COLO668 (cell line): Measurements from ENCODE around the gene CADPS2.

ENCODE experiments used
- DNase-seq: peaks from one replicate; lab custom pipeline; 2025; ENCODE audit not compliant: unreplicated experiment; lab: John Stamatoyannopoulos, UW

CADPS2 gene

GRCh38 chr7:122886357-122887081 lies at the start of gene CADPS2:
CADPS2 (minus strand) TSS chr7:122886460; CDS start chr7:122886337, 123 bp downstream.
- DNase-seq: peak; percentile 95

- DNase-seq: no peak
These were observed 49.4 kb upstream of the CADPS2 start for GRCh38 chr7:122935620-122936019.

- no peak for DNase-seq
These were observed 33.5 kb upstream of the CADPS2 start for GRCh38 chr7:122919643-122920181.

DNA sequence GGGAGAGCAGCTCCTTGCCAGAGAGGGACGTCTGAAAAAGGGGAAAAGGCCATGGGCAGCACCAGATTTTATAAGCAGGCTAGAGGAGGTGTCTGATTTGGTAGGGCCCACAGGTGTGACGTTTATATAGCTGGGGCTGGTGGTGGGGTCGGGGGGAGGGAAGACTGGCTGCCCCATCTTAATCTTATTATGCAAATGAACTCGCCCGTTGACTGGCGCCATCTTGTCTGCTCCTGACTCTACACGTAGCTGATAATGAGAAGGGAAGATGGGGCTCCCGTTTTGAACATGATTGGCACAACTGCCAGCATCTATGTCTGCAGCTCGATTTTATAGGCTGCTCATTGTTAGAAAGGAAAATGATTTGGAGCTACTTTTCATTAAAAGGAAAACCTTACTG lies 28.6 kb upstream of the CADPS2 start:
- DNase-seq: no peak

DNA sequence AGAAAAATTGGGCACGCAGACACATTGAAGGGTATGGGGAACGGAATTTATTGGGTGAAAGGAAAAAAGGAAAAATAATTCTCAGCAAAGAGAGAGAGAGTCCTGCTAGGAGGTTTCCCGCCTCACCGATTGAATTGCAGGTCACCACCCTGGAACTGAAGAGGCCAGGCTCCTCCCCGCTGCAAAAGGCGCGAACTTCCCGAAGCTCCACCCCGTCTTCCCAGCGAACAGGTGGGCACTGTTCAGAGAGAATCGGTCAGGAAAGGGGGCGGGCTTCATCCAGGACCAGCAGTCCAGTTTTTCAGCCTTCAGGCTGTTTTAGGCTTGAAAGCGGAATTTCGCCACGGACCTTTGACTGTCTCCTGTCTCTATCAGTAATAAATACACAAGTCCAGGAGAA lies 27.3 kb upstream of the CADPS2 start:
- no peak for DNase-seq

GRCh38 chr7:122902751-122903495 lies 16.7 kb upstream of the CADPS2 start:
- no peak for DNase-seq

- DNase-seq: no peak
These were observed 15.0 kb upstream of the CADPS2 start for GRCh38 chr7:122901250-122901649.

DNA sequence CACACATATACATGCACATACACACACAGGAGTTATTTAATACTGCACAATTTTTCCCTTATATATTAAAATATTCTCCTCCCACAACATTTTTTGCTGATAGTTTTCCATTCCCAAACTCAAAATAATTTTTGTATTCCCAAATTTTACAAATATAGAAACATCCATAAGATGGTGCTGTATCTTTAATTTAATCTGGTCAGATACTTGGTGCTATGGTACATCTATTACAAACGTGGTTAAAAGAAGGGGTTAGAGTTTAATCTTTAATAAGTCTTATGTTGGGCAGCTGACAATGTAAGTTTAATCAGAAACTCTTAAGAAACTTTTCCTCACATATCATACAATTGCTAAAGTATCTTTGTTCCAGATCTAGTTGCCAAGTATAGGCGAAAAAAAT lies 10.2 kb upstream of the CADPS2 start:
- DNase-seq: no peak

DNA sequence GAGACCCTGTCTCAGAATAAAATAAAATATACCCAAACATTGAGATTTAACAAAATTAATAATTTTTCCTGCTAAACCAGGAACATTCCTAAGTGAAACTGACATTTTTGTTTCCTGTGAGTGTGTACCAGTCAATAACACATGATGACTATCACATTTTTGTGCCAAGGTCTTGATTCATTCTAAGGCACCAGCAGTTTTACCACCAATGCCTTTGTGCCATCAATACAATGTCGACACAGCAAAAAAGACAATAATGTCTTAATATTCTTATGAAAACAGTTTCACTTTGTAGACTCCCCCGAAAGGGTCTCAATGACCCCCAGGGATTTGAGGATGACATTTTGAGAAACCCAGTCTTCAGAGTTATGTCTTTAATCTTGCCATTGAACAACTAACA lies 7.2 kb upstream of the CADPS2 start:
- DNase-seq: no peak

- DNase-seq: no peak
These were observed 2.9 kb upstream of the CADPS2 start for GRCh38 chr7:122889116-122889515.

GRCh38 chr7:122887848-122888247 lies 1.6 kb upstream of the CADPS2 start:
- no peak for DNase-seq

DNA sequence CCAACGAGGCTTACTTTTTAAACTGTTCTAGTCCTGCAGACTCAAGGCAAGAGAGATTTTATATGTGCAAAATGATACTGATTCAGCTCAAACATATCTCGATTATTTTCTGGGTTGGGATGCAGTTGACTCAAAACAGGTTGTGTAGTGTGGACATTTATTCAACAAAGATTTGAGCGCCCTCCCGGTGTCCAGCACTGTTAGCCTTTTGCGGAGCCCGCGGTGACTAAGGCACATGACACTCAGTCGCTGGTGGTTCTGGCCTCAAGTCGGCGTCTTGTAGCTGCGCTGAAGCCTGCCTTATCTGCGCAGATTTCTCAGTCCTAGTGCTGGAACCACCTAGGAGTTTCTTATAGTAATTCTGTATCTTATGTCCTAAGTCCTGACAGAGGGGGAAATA lies 938 bp upstream of the CADPS2 start:
- peak; percentile 63 for DNase-seq

GRCh38 chr7:122885583-122886356 lies 490 bp downstream of the CADPS2 start:
- peak; percentile 73 for DNase-seq

DNA sequence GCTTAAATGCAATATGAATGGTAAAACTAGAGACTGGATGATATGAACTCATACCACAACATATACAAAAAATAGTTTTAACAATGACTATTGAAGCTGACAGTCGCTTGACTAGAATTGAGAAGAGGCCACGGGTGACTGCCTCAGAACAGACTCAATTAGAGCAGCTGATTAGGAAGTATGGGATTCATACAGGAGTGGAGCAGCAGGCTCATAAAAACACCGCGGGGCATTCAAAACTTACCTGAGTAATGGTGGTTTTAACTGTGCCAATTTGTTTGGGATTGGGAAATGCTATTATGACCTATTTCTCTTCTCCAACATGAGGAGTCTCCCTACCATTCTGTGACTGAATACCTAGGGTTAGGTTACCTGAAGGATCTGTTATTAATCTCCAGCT lies 2.1 kb downstream of the CADPS2 start:
- DNase-seq: peak; percentile 64

GRCh38 chr7:122883049-122883680 lies 3.1 kb downstream of the CADPS2 start:
- no peak for DNase-seq

GRCh38 chr7:122881324-122881723 lies 4.9 kb downstream of the CADPS2 start:
- DNase-seq: no peak

GRCh38 chr7:122869260-122869659 lies 17.0 kb downstream of the CADPS2 start:
- DNase-seq: no peak

DNA sequence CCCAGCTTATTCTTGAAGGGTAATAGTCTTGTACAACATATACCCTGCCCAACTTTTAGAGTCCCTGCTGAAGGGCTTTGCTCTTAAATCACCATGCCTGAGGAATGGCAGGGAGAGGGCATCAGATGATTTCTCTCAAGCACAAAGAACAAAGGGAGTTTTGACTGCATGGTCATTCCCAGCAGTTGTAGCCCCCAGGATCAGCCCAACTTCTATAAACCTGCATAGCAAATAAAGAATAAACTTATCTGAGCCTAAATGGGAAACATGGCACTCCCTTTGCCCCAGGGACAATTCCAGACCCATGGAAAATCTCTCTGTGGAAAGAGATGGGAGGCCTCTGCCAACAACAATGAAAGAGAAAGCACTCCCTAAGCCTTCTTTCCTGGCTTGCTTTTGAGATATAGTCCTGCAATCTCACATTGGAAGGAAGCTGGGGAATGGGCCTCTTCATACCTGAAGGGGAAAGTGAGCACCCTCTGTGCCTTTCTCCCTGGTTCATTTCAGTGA lies 18.7 kb downstream of the CADPS2 start:
- no peak for DNase-seq

GRCh38 chr7:122864838-122865237 lies 21.4 kb downstream of the CADPS2 start:
- DNase-seq: no peak

DNA sequence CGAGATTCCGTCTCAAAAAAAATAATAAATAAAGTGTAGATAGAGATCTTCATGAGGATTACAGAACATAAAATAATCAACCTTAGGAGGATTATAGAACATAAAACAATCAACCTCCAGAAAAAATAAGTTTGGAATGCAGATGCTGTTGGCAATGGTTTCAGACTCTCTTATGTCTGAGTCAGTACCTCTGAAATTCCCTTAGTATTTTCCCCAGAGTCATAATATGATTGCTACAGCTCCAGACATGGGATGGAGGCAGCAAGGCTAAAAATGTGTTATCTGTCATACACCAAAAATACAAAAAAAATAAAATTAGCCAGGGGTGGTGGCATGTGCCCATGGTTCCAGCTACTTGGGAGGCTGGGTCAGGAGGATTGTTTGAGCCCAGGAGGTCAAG lies 22.2 kb downstream of the CADPS2 start:
- DNase-seq: no peak

DNA sequence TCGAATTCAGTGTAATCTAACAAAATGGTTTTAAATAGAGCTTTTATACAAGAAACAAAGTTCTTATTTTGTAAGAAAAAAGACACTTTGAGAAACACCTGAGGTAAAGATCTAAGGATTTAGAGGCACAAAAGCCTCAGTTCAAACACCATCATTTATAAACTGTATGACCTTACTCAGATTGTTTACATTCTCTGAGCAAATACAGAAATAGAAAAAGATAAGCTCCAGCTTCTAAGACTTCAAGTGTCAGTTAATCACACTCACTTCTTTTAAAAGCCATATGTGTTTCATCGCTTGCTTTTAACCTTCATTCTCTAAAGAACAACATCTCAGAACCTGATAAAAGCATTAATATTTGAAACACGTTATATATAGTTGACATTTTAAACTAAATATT lies 27.9 kb downstream of the CADPS2 start:
- no peak for DNase-seq
